Activated CD4-positive, alpha-beta T cell treated with anti-CD3 and anti-CD28 coated beads for 1 hour (primary cell): ENCODE results near the gene SNX27.
"Not testable (repeated sequence)": the region's sequence is repeated elsewhere in the genome, so short reads cannot be mapped to it uniquely, and the experiment has no call there.

ENCODE experiments used
- DNase-seq: peaks from one replicate; pipeline ENCODE4 v3.0.0-alpha.2; 2020

Gene SNX27

DNA sequence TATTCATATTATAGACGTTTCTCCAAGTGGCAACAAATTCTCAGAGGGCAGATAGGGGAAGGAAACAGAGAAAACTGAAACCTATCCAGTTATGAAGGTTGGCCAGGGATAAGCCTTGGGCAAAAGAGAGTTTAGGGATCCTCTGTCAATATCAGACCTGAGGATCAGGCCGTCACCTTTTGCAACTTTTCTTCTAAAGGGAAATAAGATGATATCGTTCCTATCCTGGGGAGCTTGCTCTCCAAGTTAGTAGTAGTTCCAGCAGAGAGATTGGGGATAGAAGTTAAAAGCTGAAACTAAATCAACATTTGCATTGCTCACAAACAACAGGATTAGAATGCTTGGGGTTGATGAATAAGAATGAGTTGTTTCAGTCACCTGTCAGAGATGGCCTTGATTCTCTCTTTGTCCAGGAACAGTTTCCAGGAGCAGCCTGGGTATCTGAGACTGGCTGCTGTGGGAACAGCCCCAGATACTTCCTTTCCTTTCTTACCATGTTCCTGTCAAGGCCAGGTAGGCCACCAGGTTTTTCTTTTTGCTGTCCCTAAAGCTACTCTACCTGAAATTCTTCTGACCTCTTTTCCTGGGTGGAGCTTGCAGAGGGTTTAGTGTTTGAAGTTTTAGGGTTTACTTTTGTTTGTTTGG, 112.0 kb downstream of the SNX27 start:
- no peak for DNase-seq

DNA sequence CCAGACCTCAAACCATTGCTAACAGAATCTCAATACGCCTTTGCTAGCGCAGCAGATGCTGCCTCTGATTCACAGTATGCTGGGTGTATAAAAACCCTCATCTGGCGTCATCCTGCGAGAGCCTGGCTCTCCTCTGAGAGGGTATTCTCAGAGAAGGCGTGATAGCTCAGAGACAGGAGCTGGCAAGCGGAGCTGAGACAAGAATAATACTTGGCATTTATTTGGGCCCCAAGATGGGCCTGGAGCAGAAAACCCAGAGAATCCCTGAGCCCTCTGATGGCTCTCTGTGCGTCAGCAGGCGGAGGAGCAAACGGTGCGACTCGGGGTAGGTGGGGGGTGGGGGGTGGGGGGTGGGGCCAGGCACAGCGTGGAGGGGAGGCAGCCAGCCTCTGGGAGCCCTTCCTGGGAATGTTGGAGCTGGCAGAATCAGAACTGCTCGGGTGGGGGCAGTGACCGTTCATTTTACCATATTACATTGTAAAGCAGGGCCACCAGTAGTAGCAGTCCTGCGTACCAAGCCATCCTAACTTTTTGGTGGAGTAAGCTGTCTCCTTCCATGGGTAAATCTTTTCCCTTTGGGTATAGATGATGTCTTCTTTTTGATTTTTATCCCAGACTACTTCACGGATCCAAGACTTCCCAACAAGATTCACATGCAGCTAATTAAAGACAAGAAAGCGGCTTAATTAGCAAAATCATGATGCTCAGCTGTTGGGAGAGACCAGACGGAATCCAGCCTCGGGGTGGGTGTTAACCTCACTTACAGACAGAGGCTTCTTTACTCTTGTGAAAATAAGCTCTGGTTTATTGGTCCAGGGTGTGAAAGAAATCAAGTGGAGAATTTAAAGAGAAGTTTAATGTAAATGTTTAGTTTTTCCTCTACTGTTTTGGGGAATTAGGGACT, 116.6 kb downstream of the SNX27 start:
- no peak for DNase-seq

DNA sequence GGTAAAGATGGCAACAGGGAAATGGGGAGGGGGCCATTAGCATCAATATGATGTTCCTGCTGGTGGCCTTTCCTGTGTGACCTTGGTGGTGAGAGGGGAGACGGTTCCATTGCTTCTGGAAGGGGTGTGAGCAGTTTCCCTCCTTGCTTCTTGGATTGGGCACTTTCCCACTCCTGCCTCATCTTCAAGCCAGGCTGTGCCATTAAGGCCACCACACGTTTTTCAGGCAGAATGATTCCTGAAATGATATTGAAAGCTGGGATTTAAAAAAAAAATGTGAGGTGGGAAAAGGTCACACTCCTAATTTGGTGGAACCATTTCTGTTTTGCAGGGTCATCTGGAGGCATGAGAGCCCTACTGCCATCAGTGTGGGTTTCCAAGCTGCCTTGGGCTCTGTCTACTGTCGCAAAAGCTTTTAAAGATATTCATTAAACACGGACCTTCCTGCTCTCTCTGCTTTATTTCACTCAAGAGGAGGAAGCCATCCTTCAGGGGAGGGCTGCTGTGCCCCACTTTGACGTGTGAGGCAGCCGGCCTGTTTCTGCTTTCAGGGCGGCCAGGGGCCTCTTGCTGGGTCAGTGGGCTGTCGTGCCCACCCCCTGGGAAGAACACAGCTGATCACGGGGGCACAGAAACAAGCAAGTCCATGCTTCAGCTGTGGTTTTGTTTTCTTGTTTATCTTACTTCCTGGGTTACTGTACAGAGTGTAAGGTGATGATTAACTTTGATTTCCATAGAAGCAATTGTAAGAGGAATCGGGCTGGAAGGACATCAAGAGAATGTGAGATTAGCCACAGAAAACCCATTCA, 117.5 kb downstream of the SNX27 start:
- DNase-seq, result no peak

- DNase-seq, result no peak
Observed at GRCh38 chr1:151729966-151730291, 118.1 kb downstream of the SNX27 start.

- DNase-seq, result no peak
Observed at GRCh38 chr1:151733126-151733525, 121.3 kb downstream of the SNX27 start.

DNA sequence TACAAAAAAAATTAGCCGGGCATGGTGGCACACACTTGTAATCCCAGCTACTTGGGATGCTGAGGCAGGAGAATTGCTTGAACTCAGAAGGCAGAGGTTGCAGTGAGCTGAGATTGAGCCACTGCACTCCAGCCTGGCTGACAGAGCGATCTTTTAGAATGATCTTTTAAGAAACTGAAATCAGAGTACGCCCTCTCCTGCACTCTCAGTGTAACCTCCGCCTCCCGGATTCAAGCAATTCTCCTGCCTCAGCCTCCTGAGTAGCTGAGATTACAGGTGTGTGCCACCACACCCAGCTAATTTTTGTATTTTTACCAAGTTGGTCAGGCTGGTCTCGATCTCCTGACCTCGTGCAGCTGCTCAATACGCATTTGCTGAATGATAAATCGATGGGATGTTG, 122.1 kb downstream of the SNX27 start:
- DNase-seq, result not testable (repeated sequence)

DNA sequence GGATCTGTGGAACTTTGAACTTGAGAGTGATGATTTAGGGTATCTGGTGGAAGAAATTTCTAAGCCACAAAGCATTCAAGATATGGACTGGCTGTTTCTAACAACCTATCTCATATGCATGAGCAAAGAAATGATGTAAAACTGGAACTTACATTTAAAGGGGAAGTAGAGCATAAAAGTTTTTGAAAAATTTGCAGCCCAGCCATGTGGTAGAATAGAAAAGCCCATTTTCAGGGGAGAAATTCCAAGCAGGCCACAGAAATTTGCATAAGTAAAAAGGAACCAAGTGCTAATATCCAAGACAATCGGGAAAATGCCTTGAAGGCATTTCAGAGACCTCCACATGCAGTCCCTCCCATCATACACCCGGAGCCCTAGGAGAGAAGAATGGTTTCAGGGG, 125.2 kb downstream of the SNX27 start:
- no peak for DNase-seq

GRCh38 chr1:151737479-151737878, 125.6 kb downstream of the SNX27 start:
- no peak for DNase-seq

GRCh38 chr1:151739590-151740355, 127.9 kb downstream of the SNX27 start:
- DNase-seq, result no peak

DNA sequence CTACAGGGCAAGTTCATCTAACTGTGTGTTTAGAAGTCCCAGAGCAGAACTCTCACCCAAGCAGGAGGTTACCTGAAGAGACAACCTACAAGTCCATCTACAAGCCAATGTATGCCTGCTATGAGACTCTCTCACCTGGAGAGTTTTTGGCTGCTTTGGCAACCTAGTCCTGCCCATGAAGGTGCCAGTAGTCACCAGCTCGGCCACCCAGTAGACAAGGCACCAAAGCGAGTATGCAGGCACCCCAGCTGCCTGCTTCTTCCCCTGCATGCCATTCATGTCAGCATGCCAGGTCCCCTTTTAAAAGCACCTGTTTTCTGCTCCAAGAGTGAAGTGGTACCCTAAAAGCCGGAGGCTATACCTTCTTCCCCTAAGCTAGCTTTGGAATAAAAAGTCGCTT, 129.7 kb downstream of the SNX27 start:
- DNase-seq, result no peak
